Mesendoderm (in vitro differentiated cells): ENCODE data around the gene ICAM4. TPM values are rescaled to one million over a fixed set of nuclear protein-coding genes. Genes with fewer than 3 reads are reported as not detected.
"Not testable (repeated sequence)": the region's sequence is repeated elsewhere in the genome, so short reads cannot be mapped to it uniquely, and the experiment has no call there.

Experiments used
- DNase-seq: peaks from one replicate; pipeline ENCODE4 v3.0.0; 2013
- H2AK5ac ChIP-seq: 2 replicates; pipeline ENCODE4 v1.6.1; 2013; ENCODE audit warnings: low read length, inconsistent platforms
- H2BK120ac ChIP-seq: 2 replicates; pipeline ENCODE4 v1.6.1; 2013; ENCODE audit warnings: low read depth, mild to moderate bottlenecking, low read length, moderate library complexity, mixed read lengths
- H2BK15ac ChIP-seq: replicated peaks from 2 replicates; pipeline ENCODE4 v1.6.1; 2013; ENCODE audit warnings: low read depth, mild to moderate bottlenecking, moderate library complexity
- H2BK5ac ChIP-seq: 2 replicates; pipeline ENCODE4 v1.6.1; 2013; ENCODE audit warnings: low read length, inconsistent platforms
- H3K18ac ChIP-seq: 2 replicates; pipeline ENCODE4 v1.6.1; 2013; ENCODE audit warnings: mild to moderate bottlenecking, low read length, mixed read lengths
- H3K23ac ChIP-seq: one replicate; pipeline ENCODE4 v1.6.1; 2013; ENCODE audit warnings: low read length
- H3K27ac ChIP-seq: 2 replicates; pipeline ENCODE4 v1.5.1; 2013; ENCODE audit warnings: low read depth, mild to moderate bottlenecking, inconsistent platforms, low read length, moderate library complexity
- H3K27me3 ChIP-seq: 2 replicates; pipeline ENCODE4 v1.6.1; 2013; ENCODE audit warnings: low read length, control low read depth, mild to moderate bottlenecking, inconsistent platforms; ENCODE audit not compliant: insufficient read depth, poor library complexity
- H3K36me3 ChIP-seq: 2 replicates; pipeline ENCODE4 v1.6.1; 2013; ENCODE audit warnings: low read length, inconsistent platforms; ENCODE audit not compliant: control insufficient read depth, insufficient read depth
- H3K4ac ChIP-seq: one replicate; pipeline ENCODE4 v1.6.1; 2013; ENCODE audit warnings: low read depth, mild to moderate bottlenecking, low read length, moderate library complexity
- H3K4me1 ChIP-seq: 2 replicates; pipeline ENCODE4 v1.6.1; 2013; ENCODE audit warnings: low read depth, low read length, inconsistent platforms; ENCODE audit not compliant: control insufficient read depth
- H3K4me2 ChIP-seq: 2 replicates; pipeline ENCODE4 v1.6.1; 2013; ENCODE audit warnings: low read length
- H3K4me3 ChIP-seq: 2 replicates; pipeline ENCODE4 v1.5.1; 2013; ENCODE audit warnings: mild to moderate bottlenecking, low read length
- H3K56ac ChIP-seq: one replicate; pipeline ENCODE4 v1.6.1; 2013; ENCODE audit warnings: low read length
- H3K79me1 ChIP-seq: 2 replicates; pipeline ENCODE4 v1.6.1; 2013; ENCODE audit warnings: low read length, inconsistent platforms
- H3K79me2 ChIP-seq: 2 replicates; pipeline ENCODE4 v1.6.1; 2013; ENCODE audit warnings: mild to moderate bottlenecking, low read length; ENCODE audit not compliant: control insufficient read depth, insufficient read depth
- H3K9ac ChIP-seq: 2 replicates; pipeline ENCODE4 v1.6.1; 2013; ENCODE audit warnings: low read length, inconsistent platforms
- H4K5ac ChIP-seq: one replicate; pipeline ENCODE4 v1.6.1; 2013; ENCODE audit warnings: low read length
- H4K8ac ChIP-seq: one replicate; pipeline ENCODE4 v1.6.1; 2013; ENCODE audit warnings: low read depth, mild to moderate bottlenecking, control low read depth, low read length, moderate library complexity
- WGBS: extraction: QIAGEN DNeasy Blood & Tissue Kit; methylation state at CpG from one replicate; pipeline ENCODE4 v1.1.7; 2013; ENCODE audit warnings: low lambda C conversion rate, missing lambda C conversion rate; ENCODE audit not compliant: insufficient coverage; ENCODE audit errors: extremely low coverage; 5-methylcytosine and 5-hydroxymethylcytosine counted together
- small RNA-seq: library from polyadenylated mRNA; stranded (forward); fragments of <200 nt; extraction: miRNeasy Mini kit (QIAGEN cat#:217004); gene quantifications from one replicate; pipeline ENCODE3, GENCODE V24; 2013; ENCODE audit not compliant: insufficient read depth

The ICAM4 gene

GRCh38 chr19:10335352-10335985 lies 48.7 kb downstream of the ICAM4 start:
- H2BK5ac ChIP-seq: no peak overlapping the region
- H4K8ac ChIP-seq: no peak overlapping the region
- H3K36me3 ChIP-seq: no peaks in the 10 kb centered on the region
- peaks cover 3% of the 10 kb centered on the region for H3K4me1 ChIP-seq
- H3K4me3 ChIP-seq: no peak overlapping the region
- no peak overlapping the region for H3K4ac ChIP-seq
- H3K9ac ChIP-seq: peak overlapping the region; percentile 60
- WGBS: no CpG with 5 or more reads among the region's 26 CpGs
- no peak for DNase-seq
- H3K79me1 ChIP-seq: peaks cover 9% of the 10 kb centered on the region
- peaks cover 17% of the 10 kb centered on the region for H3K79me2 ChIP-seq
- H4K5ac ChIP-seq: no peak overlapping the region
- no peaks in the 10 kb centered on the region for H3K27me3 ChIP-seq
- no peak overlapping the region for H3K27ac ChIP-seq
- no peak overlapping the region for H2BK120ac ChIP-seq
- H3K18ac ChIP-seq: no peak overlapping the region
- H2AK5ac ChIP-seq: no peak overlapping the region
- H3K56ac ChIP-seq: peak overlapping the region; percentile 71
- no peak overlapping the region for H3K23ac ChIP-seq
- no peak overlapping the region for H2BK15ac ChIP-seq
- no peak overlapping the region for H3K4me2 ChIP-seq

- not testable (repeated sequence) for H3K79me1 ChIP-seq, H3K18ac ChIP-seq, H2BK5ac ChIP-seq, H2BK15ac ChIP-seq, H3K9ac ChIP-seq, H3K27me3 ChIP-seq, DNase-seq, H3K36me3 ChIP-seq, H3K27ac ChIP-seq, H4K5ac ChIP-seq, H3K23ac ChIP-seq, H4K8ac ChIP-seq, H2BK120ac ChIP-seq, H3K4me2 ChIP-seq, H3K4me1 ChIP-seq, H3K4me3 ChIP-seq, H2AK5ac ChIP-seq, H3K56ac ChIP-seq, H3K4ac ChIP-seq
- peaks cover 13% of the 10 kb centered on the region for H3K79me2 ChIP-seq
- no CpG with 5 or more reads among the region's 9 CpGs for WGBS
Measured at GRCh38 chr19:10336725-10337124, 50.0 kb downstream of the ICAM4 start.

Small RNA genes lying within 50 kb of the gene (small RNA-seq; reads per million reads assigned to genes)
- gene AC011511.1 (not detected), gene AC011511.4 (not detected)
